ENCODE measurements around the gene LRRC8E. TPM values are rescaled to one million over a fixed set of nuclear protein-coding genes. Genes with fewer than 3 reads are reported as not detected.
"Not testable (repeated sequence)": the region's sequence is repeated elsewhere in the genome, so short reads cannot be mapped to it uniquely, and the experiment has no call there.

The LRRC8E gene
- total RNA-seq, 1 donor from 2014 or later, result not detected

- CTCF ChIA-PET, result interaction anchor here (1.1 kb wide), 1 partner anchor 16 kb away, joined by 3 read pairs; the partner anchor contains the start of gene TIMM44
- ATAC-seq (ENCODE audit: low read depth) (no peak), DNase-seq (no peak)
- peaks cover 1% of the 10 kb centered on the region for H3K27me3 Mint-ChIP-seq
- H3K27ac Mint-ChIP-seq, result no peak overlapping the region
- POLR2A ChIA-PET, result interaction anchor here (0.8 to 1.3 kb wide), 2 partner anchors 16 to 1832 kb away, joined by 3 read pairs; partner anchors contain the start of gene TIMM44
- peaks cover 32% of the 10 kb centered on the region for H3K36me3 Mint-ChIP-seq (ENCODE audit: low read depth)
- intact Hi-C loops (cut with micrococcal nuclease), result loop anchor here (5.0 to 10.0 kb wide), 3 partner anchors 75 to 393 kb away; partner anchors contain the start of gene PNPLA6
- TF ChIP-seq, protein P1, sequence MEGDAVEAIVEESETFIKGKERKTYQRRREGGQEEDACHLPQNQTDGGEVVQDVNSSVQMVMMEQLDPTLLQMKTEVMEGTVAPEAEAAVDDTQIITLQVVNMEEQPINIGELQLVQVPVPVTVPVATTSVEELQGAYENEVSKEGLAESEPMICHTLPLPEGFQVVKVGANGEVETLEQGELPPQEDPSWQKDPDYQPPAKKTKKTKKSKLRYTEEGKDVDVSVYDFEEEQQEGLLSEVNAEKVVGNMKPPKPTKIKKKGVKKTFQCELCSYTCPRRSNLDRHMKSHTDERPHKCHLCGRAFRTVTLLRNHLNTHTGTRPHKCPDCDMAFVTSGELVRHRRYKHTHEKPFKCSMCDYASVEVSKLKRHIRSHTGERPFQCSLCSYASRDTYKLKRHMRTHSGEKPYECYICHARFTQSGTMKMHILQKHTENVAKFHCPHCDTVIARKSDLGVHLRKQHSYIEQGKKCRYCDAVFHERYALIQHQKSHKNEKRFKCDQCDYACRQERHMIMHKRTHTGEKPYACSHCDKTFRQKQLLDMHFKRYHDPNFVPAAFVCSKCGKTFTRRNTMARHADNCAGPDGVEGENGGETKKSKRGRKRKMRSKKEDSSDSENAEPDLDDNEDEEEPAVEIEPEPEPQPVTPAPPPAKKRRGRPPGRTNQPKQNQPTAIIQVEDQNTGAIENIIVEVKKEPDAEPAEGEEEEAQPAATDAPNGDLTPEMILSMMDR (IDR thresholded peaks at IDR 0.05), result no peak
- no peaks in the 10 kb centered on the region for H3K9me3 Mint-ChIP-seq
- peaks cover 15% of the 10 kb centered on the region for H3K4me1 Mint-ChIP-seq
- H3K4me3 Mint-ChIP-seq, result no peak overlapping the region
Measured at GRCh38 chr19:7927605-7928333, 39.5 kb downstream of the LRRC8E start.

GRCh38 chr19:7928334-7928706 is 40.0 kb downstream of the LRRC8E start:
- ATAC-seq (ENCODE audit: low read depth) (no peak), DNase-seq (no peak)
- Mint-ChIP-seq H3K9me3 (no peaks in the 10 kb centered on the region), H3K4me3 (peak overlapping the region; percentile 19), H3K27ac (no peak overlapping the region), H3K36me3 (ENCODE audit: low read depth) (peaks cover 34% of the 10 kb centered on the region), H3K4me1 (peaks cover 12% of the 10 kb centered on the region), H3K27me3 (peaks cover 1% of the 10 kb centered on the region)
- TF ChIP-seq, protein P1 (IDR thresholded peaks at IDR 0.05), result no peak
- intact Hi-C loops (cut with micrococcal nuclease), result loop anchor here (5.0 to 10.0 kb wide), 3 partner anchors 74 to 394 kb away; partner anchors contain the start of gene PNPLA6
- CTCF ChIA-PET, result interaction anchor here (0.9 kb wide), 1 partner anchor 10 kb away, joined by 4 read pairs; no protein-coding TSS in a partner anchor
- POLR2A ChIA-PET, result interaction anchor here (1.3 kb wide), 1 partner anchor 15 kb away, joined by 3 read pairs; the partner anchor contains the start of gene TIMM44

- Mint-ChIP-seq H3K36me3 (ENCODE audit: low read depth) (peaks cover 38% of the 10 kb centered on the region), H3K27me3 (peaks cover 1% of the 10 kb centered on the region), H3K4me3 (no peak overlapping the region), H3K27ac (no peak overlapping the region), H3K4me1 (peaks cover 11% of the 10 kb centered on the region), H3K9me3 (no peaks in the 10 kb centered on the region)
- POLR2A ChIA-PET, result interaction anchor here (0.6 to 2.0 kb wide), 6 partner anchors 8 to 456 kb away, joined by 3 to 14 read pairs (median 5); partner anchors contain the start of gene SNAPC2
- DNase-seq (peak; percentile 49), ATAC-seq (ENCODE audit: low read depth) (peak; percentile 56)
- CTCF ChIA-PET, result interaction anchor here (0.9 to 1.2 kb wide), 2 partner anchors 9 to 11 kb away, joined by 4 to 5 read pairs; partner anchors contain the start of gene SNAPC2
- intact Hi-C loops (cut with micrococcal nuclease), result loop anchor here (1.0 to 10.0 kb wide), 4 partner anchors 14 to 394 kb away; partner anchors contain the start of genes PNPLA6 and TIMM44
- TF ChIP-seq, protein P1 (IDR thresholded peaks at IDR 0.05), result no peak
Measured at GRCh38 chr19:7928741-7929701, 40.7 kb downstream of the LRRC8E start.

DNA sequence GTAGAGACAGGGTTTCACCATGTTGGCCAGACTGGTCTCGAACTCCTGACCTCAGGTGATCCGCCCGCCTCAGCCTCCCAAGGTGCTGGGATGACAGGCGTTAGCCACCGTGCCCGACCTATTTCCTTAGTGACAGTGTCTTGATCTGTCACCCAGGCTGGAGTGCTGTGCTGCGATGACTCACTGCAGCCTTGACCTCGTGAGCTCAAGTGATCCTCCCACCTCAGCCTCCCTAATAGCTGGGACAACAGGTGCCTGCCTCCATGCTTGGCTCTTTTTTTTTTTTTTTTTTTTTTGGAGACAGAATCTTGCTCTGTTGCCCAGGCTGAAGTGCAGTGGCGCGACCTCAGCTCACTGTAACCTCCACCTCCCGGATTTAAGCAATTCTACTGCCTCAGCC is 41.7 kb downstream of the LRRC8E start:
- ChIA-PET CTCF (interaction anchor here (0.6 to 1.1 kb wide), 2 partner anchors 9 to 101 kb away, joined by 3 read pairs; partner anchors contain the start of gene SNAPC2), POLR2A (interaction anchor here (1.7 to 2.0 kb wide), 2 partner anchors 9 to 14 kb away, joined by 7 to 10 read pairs; partner anchors contain the start of genes SNAPC2 and TIMM44)
- H3K9me3 Mint-ChIP-seq; H3K4me1 Mint-ChIP-seq; ATAC-seq (ENCODE audit: low read depth); H3K27ac Mint-ChIP-seq; H3K4me3 Mint-ChIP-seq; DNase-seq; H3K27me3 Mint-ChIP-seq; intact Hi-C loops (cut with micrococcal nuclease): not testable (repeated sequence)
- peaks cover 46% of the 10 kb centered on the region for H3K36me3 Mint-ChIP-seq (ENCODE audit: low read depth)

DNA sequence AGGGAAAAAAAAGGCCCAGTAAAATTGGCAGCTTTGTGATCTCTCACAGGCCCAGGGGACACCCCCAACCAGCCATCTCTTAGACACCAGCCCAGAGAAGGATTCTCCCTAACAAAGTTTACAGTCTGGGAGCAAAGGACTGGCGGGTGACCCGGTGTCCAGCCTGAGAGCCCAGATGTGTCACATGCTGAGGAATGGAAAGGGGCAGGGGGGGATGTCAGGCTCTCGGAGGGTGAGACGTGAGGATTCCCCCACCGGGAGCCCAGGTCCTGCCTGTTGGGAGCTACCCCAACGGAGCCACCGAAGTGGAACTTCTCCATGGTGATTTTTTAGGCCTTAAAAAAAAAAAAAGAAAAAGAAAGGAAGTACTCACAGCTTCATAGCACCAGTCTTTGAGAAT is 42.5 kb downstream of the LRRC8E start:
- intact Hi-C loops (cut with micrococcal nuclease), result no loop called here
- Mint-ChIP-seq H3K36me3 (ENCODE audit: low read depth) (peaks cover 53% of the 10 kb centered on the region), H3K27ac (no peak overlapping the region), H3K4me1 (peaks cover 7% of the 10 kb centered on the region), H3K9me3 (no peaks in the 10 kb centered on the region), H3K4me3 (no peak overlapping the region), H3K27me3 (no peaks in the 10 kb centered on the region)
- no peak for DNase-seq
- CTCF ChIA-PET, result interaction anchor here (1.1 kb wide), 1 partner anchor 10 kb away, joined by 3 read pairs; the partner anchor contains the start of gene SNAPC2
- TF ChIP-seq, protein P1 (IDR thresholded peaks at IDR 0.05), result no peak
- ATAC-seq (ENCODE audit: low read depth), result no peak
- POLR2A ChIA-PET, result interaction anchor here (0.6 to 2.0 kb wide), 3 partner anchors 10 to 249 kb away, joined by 3 to 10 read pairs (median 7); partner anchors contain the start of genes SNAPC2 and TIMM44

Data from activated B cell treated with CpG ODN at 0.5 μM for 24 hours (primary cell).